ENCODE measurements around the gene DNAH14. TPM values are rescaled to one million over a fixed set of nuclear protein-coding genes. Genes with fewer than 3 reads are reported as not detected.

DNAH14 gene
- total RNA-seq, 3 donors from 2014 or later = 6.1 to 38.6 (median 23.9) TPM

DNA sequence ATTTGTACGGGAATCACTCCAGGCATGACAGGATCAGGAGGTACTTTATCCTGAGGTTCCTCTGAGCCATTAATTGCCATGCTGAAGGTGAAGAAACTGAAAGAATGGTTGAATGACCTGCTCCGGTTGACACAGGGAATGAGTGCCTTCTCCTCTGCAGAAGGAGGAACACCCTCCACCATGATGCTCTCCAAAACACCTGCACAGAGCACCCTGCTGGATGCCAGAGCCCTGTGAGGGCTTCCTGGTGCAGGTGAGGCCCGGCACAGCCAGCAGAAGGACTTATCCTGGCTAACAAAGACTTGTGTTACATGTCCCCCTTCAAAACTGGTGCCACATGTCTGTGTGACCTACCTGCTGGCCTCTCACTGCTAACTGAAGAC lies 512.6 kb downstream of the DNAH14 start:
- Histone ChIP-seq H3K27ac (no peak overlapping the region), H3K9me3 (no peaks in the 10 kb centered on the region), H3K4me3 (no peak overlapping the region), H3K36me3 (no peaks in the 10 kb centered on the region), H3K4me1 (peaks cover 5 to 8% of the 10 kb centered on the region in 2 donors), H3K27me3 (no peaks in the 10 kb centered on the region)
- intact Hi-C loops (cut with DNase I; ENCODE audit: low total_unique reads) = no loop called here
- DNase-seq (ENCODE audit: low spot score in 2 of 2) = no peak
- TF ChIP-seq CTCF (IDR thresholded peaks at IDR 0.05) (no peak), POLR2A (IDR thresholded peaks at IDR 0.05) (no peak), POLR2AphosphoS5 (IDR thresholded peaks at IDR 0.05) (no peak)

DNA sequence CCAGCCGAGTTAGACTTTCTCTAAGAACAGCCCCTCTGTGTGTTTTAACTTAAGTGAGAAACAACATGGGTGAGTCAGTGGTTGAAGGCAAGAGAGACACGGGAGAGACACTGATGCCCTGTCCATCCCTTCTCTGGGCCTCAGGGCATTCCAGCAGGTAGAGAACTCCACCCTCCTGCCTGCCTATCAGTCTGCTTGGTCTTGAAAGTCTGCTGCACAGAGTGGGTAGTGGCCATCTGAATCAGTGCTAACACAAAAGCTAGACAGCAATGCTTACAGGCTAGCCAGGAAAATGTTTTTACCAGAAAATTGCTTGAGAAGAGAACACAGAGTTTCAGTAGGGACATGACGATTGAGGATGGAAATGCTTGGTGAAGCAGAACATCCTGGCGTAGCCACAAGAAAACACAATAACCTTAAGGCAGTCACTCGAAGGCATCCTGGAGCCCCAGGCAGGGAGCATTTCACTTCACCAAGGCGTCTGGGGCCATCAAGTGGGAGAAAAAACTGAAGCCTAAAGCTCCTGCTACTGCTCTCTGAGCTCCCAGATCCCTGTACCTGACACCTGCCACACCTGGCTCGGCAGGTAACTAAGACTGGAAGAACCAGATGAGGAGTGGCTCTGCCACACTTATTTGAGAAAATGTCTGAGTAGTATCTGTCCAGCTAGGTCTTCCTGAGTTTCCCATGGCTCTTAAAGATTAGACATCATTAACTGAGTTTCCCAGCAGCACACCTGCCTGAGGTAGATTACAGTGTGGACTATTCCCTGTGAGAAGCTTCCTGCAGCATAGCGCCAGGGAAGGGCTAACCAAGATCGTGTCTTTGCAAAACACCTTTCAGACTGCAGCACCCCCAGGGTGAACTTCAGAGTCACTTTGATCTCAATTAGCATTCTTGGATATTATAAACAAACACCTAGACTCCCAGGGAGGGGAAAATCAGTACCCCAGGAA lies 516.4 kb downstream of the DNAH14 start:
- no peaks in the 10 kb centered on the region for H3K27me3 ChIP-seq
- H3K27ac ChIP-seq = peak overlapping the region; percentile 57 to 78
- no peak for DNase-seq (ENCODE audit: low spot score in 2 of 2)
- TF ChIP-seq POLR2AphosphoS5 (IDR thresholded peaks at IDR 0.05) (peak in 1 of 3 donors; percentile 24), CTCF (IDR thresholded peaks at IDR 0.05) (no peak), POLR2A (IDR thresholded peaks at IDR 0.05) (no peak)
- no peaks in the 10 kb centered on the region for H3K36me3 ChIP-seq
- no peak overlapping the region for H3K4me3 ChIP-seq
- H3K9me3 ChIP-seq = no peaks in the 10 kb centered on the region
- intact Hi-C loops (cut with DNase I; ENCODE audit: low total_unique reads) = loop anchor here (5.0 kb wide), 1 partner anchor 379 kb away; no protein-coding TSS in a partner anchor
- peaks cover 5 to 8% of the 10 kb centered on the region in 2 donors for H3K4me1 ChIP-seq

- DNase-seq (ENCODE audit: low spot score in 2 of 2) = no peak
- Histone ChIP-seq H3K36me3 (no peaks in the 10 kb centered on the region), H3K4me3 (no peak overlapping the region), H3K4me1 (peaks cover 5 to 8% of the 10 kb centered on the region in 2 donors), H3K27me3 (no peaks in the 10 kb centered on the region), H3K27ac (peak overlapping the region; percentile 57 to 78), H3K9me3 (no peaks in the 10 kb centered on the region)
- TF ChIP-seq POLR2A (IDR thresholded peaks at IDR 0.05) (no peak), POLR2AphosphoS5 (IDR thresholded peaks at IDR 0.05) (no peak), CTCF (IDR thresholded peaks at IDR 0.05) (no peak)
- intact Hi-C loops (cut with DNase I; ENCODE audit: low total_unique reads) = loop anchor here (5.0 kb wide), 1 partner anchor 379 kb away; no protein-coding TSS in a partner anchor
Measured at GRCh38 chr1:225446595-225446960, 517.1 kb downstream of the DNAH14 start.

DNA sequence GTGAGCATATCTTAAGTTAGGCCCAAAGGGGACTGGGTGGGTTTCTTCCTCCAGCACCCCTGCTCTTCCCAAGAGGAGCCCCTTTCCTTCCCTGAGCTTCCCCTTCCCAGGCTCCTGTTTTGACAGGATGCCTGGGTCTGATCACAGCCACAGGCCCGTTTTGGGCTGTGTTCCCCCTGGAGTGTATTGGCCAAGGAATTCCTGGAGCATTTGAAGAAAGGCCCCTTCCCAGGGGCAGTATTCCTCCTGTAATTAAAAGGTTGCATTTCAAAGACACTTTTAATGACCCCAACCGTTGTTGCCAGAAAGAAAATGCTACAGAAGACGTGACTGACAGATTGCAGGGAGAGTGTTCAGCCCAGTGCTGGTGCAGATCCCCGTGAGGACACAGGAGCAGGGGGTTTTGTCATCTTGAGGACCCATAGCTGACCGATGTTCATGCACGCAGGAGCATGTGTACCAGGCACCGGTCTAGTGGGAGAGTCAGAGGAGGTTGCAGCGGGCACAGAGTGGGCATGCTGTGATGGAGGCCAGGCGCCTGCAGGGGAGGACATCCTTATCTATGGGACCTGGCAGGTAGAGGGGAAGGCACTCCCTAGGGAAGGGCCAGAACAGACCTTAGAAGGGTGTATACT lies 517.6 kb downstream of the DNAH14 start:
- no peak for DNase-seq (ENCODE audit: low spot score in 2 of 2)
- Histone ChIP-seq H3K27ac (peak overlapping the region; percentile 57 to 78), H3K4me3 (no peak overlapping the region), H3K27me3 (no peaks in the 10 kb centered on the region), H3K4me1 (peaks cover 5 to 8% of the 10 kb centered on the region in 2 donors), H3K36me3 (no peaks in the 10 kb centered on the region), H3K9me3 (no peaks in the 10 kb centered on the region)
- intact Hi-C loops (cut with DNase I; ENCODE audit: low total_unique reads) = loop anchor here (5.0 kb wide), 1 partner anchor 380 kb away; no protein-coding TSS in a partner anchor
- TF ChIP-seq POLR2AphosphoS5 (IDR thresholded peaks at IDR 0.05) (no peak), POLR2A (IDR thresholded peaks at IDR 0.05) (no peak), CTCF (IDR thresholded peaks at IDR 0.05) (no peak)

Measured in breast epithelium (tissue), 4 donors.